Measurements from ENCODE around the gene STPG1. TPM values are rescaled to one million over a fixed set of nuclear protein-coding genes. Genes with fewer than 3 reads are reported as not detected.

Gene STPG1
- total RNA-seq, 1 experiment from 2014 or later: 9.1 TPM

- TF ChIP-seq, protein P1, sequence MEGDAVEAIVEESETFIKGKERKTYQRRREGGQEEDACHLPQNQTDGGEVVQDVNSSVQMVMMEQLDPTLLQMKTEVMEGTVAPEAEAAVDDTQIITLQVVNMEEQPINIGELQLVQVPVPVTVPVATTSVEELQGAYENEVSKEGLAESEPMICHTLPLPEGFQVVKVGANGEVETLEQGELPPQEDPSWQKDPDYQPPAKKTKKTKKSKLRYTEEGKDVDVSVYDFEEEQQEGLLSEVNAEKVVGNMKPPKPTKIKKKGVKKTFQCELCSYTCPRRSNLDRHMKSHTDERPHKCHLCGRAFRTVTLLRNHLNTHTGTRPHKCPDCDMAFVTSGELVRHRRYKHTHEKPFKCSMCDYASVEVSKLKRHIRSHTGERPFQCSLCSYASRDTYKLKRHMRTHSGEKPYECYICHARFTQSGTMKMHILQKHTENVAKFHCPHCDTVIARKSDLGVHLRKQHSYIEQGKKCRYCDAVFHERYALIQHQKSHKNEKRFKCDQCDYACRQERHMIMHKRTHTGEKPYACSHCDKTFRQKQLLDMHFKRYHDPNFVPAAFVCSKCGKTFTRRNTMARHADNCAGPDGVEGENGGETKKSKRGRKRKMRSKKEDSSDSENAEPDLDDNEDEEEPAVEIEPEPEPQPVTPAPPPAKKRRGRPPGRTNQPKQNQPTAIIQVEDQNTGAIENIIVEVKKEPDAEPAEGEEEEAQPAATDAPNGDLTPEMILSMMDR (IDR thresholded peaks at IDR 0.05; ENCODE audit: unreplicated experiment): no peak
- Mint-ChIP-seq H3K36me3 (ENCODE audit: insufficient read depth, unreplicated experiment) (peaks cover 38% of the 10 kb centered on the region), H3K27me3 (ENCODE audit: unreplicated experiment) (no peaks in the 10 kb centered on the region), H3K4me3 (ENCODE audit: low read depth, unreplicated experiment) (no peak overlapping the region), H3K27ac (ENCODE audit: unreplicated experiment) (no peak overlapping the region), H3K4me1 (ENCODE audit: low read depth, unreplicated experiment) (peaks cover 31% of the 10 kb centered on the region), H3K9me3 (ENCODE audit: low read depth, unreplicated experiment) (no peaks in the 10 kb centered on the region)
- no peak for DNase-seq
- no TSS peak for BruUV-seq (replicated peaks)
- intact Hi-C loops (cut with micrococcal nuclease; ENCODE audit: unreplicated experiment): loop anchor here (10.0 kb wide), 2 partner anchors 92 to 222 kb away; partner anchors contain the start of gene RCAN3
- CTCF ChIA-PET: interaction anchor here (0.5 to 1.1 kb wide), 2 partner anchors 53 to 161 kb away, joined by 3 read pairs; no protein-coding TSS in a partner anchor
Measured at GRCh38 chr1:24412408-24412807, 1.2 kb downstream of the STPG1 start.

GRCh38 chr1:24411963-24412362 lies 1.6 kb downstream of the STPG1 start:
- Mint-ChIP-seq H3K9me3 (ENCODE audit: low read depth, unreplicated experiment) (no peaks in the 10 kb centered on the region), H3K4me1 (ENCODE audit: low read depth, unreplicated experiment) (peaks cover 26% of the 10 kb centered on the region), H3K27me3 (ENCODE audit: unreplicated experiment) (no peaks in the 10 kb centered on the region), H3K27ac (ENCODE audit: unreplicated experiment) (peak overlapping the region; percentile 42), H3K4me3 (ENCODE audit: low read depth, unreplicated experiment) (no peak overlapping the region), H3K36me3 (ENCODE audit: insufficient read depth, unreplicated experiment) (peaks cover 38% of the 10 kb centered on the region)
- CTCF ChIA-PET: interaction anchor here (1.1 kb wide), 1 partner anchor 53 kb away, joined by 3 read pairs; no protein-coding TSS in a partner anchor
- intact Hi-C loops (cut with micrococcal nuclease; ENCODE audit: unreplicated experiment): loop anchor here (10.0 kb wide), 2 partner anchors 93 to 223 kb away; partner anchors contain the start of gene RCAN3
- BruUV-seq (replicated peaks): no TSS peak
- DNase-seq: no peak
- TF ChIP-seq, protein P1 (IDR thresholded peaks at IDR 0.05; ENCODE audit: unreplicated experiment): no peak

DNA sequence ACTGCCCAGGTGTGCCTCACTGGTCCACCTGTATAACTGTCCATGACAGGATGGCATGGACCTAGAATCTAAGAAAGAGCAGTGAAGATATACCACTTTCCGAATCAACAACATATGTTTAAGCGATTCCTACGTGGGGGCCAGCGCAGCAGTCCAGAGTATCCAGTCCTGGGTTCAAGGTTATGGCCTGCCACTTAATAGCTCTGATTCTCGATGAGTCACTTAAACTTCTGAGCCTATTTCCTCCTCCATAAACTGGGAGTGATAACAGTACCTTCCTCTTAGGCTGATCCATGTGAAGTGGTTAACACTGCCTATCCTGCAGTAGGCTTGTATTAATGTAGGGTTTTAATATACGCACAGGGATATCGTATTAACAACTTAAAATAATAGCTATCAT lies 2.8 kb downstream of the STPG1 start:
- no TSS peak for BruUV-seq (replicated peaks)
- intact Hi-C loops (cut with micrococcal nuclease; ENCODE audit: unreplicated experiment): loop anchor here (10.0 kb wide), 2 partner anchors 94 to 224 kb away; partner anchors contain the start of gene RCAN3
- Mint-ChIP-seq H3K4me3 (ENCODE audit: low read depth, unreplicated experiment) (no peak overlapping the region), H3K4me1 (ENCODE audit: low read depth, unreplicated experiment) (peaks cover 23% of the 10 kb centered on the region), H3K9me3 (ENCODE audit: low read depth, unreplicated experiment) (no peaks in the 10 kb centered on the region), H3K27me3 (ENCODE audit: unreplicated experiment) (no peaks in the 10 kb centered on the region), H3K27ac (ENCODE audit: unreplicated experiment) (no peak overlapping the region), H3K36me3 (ENCODE audit: insufficient read depth, unreplicated experiment) (peaks cover 28% of the 10 kb centered on the region)
- TF ChIP-seq, protein P1 (IDR thresholded peaks at IDR 0.05; ENCODE audit: unreplicated experiment): no peak
- CTCF ChIA-PET: interaction anchor here (0.5 to 0.6 kb wide), 2 partner anchors 201 to 207 kb away, joined by 3 read pairs; no protein-coding TSS in a partner anchor
- no peak for DNase-seq

GRCh38 chr1:24409535-24409934 lies 4.0 kb downstream of the STPG1 start:
- no peak for DNase-seq
- intact Hi-C loops (cut with micrococcal nuclease; ENCODE audit: unreplicated experiment): no loop called here
- CTCF ChIA-PET: interaction anchor here (1.1 to 1.2 kb wide), 2 partner anchors 17 to 208 kb away, joined by 3 read pairs; no protein-coding TSS in a partner anchor

More at GRCh38 chr1:24409535-24409934, 4.0 kb downstream of the STPG1 start:
- TF ChIP-seq, protein P1 (IDR thresholded peaks at IDR 0.05; ENCODE audit: unreplicated experiment): no peak
- Mint-ChIP-seq H3K9me3 (ENCODE audit: low read depth, unreplicated experiment) (no peaks in the 10 kb centered on the region), H3K4me3 (ENCODE audit: low read depth, unreplicated experiment) (no peak overlapping the region), H3K4me1 (ENCODE audit: low read depth, unreplicated experiment) (peaks cover 13% of the 10 kb centered on the region), H3K27me3 (ENCODE audit: unreplicated experiment) (no peaks in the 10 kb centered on the region), H3K36me3 (ENCODE audit: insufficient read depth, unreplicated experiment) (peaks cover 16% of the 10 kb centered on the region), H3K27ac (ENCODE audit: unreplicated experiment) (no peak overlapping the region)
- BruUV-seq (replicated peaks): no TSS peak

Data from Calu3 (cell line).